Right lung (tissue), 5 donors: ENCODE results near the gene ZNF609. TPM values are rescaled to one million over a fixed set of nuclear protein-coding genes. Genes with fewer than 3 reads are reported as not detected.
"Not testable (repeated sequence)": the region's sequence is repeated elsewhere in the genome, so short reads cannot be mapped to it uniquely, and the experiment has no call there.

Source experiments
- DNase-seq, 2 donors: peaks; one replicate each; pipeline ENCODE4 v3.0.0-alpha.2; 2013
- polyA plus RNA-seq, 5 donors: library from polyadenylated mRNA; unstranded; fragments of 120-200 nt; gene quantifications; one replicate each; pipeline versions ENCODE4 v1.2.1 to v1.2.3, GENCODE V29; 2013; ENCODE audit warnings: inconsistent platforms in 1 of 5, low replicate concordance in 1 of 5; ENCODE audit not compliant: insufficient read length in 5 of 5, insufficient read depth in 1 of 5

The ZNF609 gene
- polyA plus RNA-seq, 5 donors = 29.8 to 37.7 (median 36.1) TPM

DNA sequence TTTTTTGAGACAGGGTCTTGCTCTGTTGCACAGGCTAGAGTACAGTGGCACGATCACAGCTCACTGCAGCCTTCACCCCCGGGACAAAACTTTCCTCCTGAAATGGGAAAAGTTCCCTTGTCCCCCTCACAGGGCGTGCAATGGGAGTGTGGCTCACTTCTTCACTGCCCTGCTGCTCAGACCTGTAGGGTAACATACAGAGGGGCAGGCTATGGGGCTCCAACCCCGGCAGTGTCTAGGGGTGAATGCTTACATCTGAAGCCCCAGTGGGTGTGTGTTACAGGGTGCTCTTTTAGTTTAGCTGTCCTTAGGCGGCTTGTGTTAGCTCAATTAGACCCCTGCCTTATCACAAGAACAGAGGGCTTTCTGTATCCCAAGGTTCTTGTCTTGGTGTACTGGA, 157.8 kb downstream of the ZNF609 start:
- no peak for DNase-seq

DNA sequence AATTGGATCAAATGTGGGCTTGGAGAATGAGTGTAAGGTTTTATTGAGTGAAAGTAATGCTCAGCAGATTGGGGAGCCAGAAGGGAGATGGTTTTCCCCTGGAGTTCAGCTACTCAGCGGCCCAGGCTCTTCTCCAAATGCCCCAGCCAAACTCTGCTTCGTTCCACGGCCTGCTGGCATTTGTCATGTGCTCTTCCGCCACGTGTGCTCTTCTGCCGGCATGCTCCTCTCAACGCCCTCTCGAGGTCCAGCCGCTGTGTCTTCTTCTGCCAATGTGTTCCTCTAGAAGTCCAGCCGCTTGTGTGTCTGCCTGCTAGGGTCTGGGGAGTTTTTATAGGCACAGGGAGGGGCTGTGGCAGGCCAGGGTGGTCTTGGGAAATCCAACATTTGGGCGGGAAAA, 158.2 kb downstream of the ZNF609 start:
- DNase-seq = no peak

DNA sequence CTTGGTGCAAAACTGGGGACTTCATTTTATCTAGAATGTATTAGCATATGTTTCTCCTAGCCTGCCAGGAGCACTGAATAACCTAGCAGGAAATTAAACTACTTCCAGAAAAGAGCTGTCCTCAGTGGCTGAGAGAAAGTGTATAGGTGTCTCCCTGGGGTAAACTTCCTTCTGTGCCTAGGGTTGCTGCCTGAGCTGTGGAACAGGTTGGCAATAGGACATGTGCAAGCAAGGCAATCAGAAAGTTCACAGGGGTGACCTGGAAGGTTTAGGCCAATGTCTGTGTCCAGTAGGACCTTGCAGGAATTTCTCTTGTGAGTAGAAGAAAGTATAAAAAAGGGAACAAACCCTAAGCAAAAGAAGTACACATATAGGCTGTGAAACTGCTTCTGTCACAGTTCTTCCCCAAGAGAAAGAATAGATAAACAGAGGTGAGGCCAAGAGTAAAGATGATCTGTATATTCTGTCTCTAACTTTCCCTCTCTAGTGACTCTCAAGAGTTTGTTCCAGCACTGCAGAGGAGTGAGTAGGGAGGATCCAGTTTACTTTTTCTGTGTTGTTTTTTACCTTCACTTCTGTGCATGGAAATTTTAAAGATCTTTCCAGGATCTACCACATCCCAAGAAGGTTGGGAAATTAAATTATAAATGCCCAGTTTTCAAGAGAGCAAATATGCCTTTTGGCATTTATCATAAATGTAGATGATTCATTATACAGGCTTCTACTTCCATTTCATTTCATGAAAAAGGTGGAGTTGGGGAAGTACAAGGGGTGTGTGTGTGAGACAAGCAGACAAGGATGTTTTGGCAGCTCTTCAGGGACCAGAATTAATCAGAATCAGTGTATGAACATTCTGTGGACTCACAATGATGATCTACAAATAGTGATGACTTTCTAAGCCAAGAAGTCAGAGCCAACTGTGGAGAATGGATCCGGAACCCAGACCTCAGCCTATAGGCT, 159.8 kb downstream of the ZNF609 start:
- no peak for DNase-seq

DNA sequence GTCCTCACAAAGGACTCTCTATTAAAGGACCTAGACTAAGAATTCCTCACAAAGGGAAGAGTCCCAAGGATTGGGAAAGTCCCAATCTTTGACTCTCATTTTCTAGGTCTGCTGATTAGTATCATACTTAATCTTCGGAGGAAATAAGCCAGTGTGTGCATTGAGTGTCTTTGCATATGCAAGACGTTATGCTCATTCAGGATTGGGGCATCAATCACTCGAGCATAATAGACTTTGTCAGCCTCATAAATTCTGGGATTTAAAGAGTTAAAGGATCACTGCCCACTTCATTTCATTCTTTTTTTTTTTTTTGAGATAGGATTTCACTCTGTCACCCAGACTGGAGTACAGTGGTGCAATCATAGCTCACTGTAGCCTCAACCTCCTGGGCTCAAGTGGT, 160.7 kb downstream of the ZNF609 start:
- DNase-seq = no peak

DNA sequence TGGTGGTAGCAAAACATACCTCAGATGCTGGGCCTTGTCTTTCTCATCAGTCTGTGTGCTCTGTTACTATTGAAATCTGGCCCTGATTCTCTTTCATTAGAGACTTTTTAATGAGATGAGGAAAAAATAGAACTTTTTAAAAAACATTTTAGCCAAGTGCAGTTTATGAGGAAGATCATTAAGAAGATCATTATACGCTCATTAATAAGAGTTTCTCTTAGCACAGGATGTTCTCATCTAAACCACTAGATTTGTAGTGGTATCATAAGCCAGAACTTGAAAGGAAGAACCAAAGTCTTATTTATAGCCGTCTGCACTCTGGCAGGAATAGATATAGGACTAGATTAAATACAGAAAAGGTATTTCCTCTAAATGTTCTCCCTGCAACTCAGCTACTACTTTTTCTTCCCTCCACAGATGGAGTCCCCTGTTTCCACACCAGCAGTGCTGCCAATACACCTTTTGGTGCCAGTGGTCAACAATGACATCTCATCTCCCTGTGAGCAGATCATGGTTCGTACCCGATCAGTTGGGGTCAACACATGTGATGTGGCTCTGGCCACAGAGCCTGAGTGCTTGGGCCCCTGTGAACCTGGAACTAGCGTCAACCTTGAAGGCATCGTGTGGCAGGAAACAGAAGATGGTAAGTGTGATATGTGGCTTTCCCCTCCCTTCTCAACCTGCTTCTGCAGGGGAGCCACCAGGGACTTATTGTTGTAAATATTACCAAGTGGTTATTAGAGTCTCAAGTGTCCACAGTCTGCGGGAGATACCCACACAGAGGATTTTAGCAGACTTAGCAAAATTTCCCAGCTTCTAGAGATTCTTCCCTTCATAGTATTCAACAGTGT, 162.3 kb downstream of the ZNF609 start:
- DNase-seq = no peak

DNA sequence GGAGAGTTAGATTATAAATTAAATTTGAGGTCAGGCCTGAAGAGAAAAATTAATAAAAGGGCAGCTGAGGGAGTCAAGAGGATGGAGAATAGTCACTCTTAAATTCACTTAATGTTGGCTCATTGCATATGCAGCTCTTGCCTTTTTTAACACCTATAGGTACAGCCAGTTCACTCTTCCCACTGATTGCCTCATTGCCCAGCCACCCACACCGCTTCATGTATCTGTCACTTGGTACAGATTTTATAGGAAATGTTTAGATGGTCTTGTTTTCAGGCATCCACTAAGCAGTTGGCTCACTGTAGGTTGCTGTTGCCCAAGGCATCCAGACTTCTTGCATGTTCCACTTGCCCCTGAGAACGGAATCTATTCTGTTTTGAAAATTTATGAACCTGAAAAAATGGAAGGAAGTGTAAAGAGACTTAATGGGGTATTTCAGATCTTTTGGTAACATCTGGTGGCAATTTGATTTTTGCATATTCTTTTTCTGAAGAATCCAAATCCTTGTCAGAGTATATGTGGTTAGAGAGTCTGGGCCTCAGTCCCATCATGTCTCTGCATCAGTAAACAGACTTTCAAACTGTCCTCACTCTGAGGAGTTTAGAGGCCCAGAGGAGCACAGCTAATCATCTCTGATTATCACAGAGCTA, 163.1 kb downstream of the ZNF609 start:
- DNase-seq = no peak

DNA sequence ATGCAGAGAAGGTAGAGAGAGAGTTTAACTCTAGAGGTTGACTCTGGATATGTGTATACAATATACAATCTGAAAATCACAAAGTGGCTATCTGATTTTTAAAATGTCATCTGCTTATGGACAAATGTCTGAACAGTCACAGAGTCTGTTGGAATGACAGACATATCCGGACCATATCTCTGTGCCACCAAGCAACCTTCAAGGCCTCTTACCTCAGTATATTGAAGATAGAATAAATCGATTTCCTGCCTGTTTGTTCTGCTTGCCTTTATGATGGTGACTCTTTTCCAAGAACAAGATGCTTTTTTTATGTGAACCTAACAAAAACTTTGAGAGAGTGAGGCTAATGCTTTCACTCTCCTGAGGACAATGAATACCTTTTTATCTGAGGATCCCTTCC, 163.9 kb downstream of the ZNF609 start:
- DNase-seq = no peak

DNA sequence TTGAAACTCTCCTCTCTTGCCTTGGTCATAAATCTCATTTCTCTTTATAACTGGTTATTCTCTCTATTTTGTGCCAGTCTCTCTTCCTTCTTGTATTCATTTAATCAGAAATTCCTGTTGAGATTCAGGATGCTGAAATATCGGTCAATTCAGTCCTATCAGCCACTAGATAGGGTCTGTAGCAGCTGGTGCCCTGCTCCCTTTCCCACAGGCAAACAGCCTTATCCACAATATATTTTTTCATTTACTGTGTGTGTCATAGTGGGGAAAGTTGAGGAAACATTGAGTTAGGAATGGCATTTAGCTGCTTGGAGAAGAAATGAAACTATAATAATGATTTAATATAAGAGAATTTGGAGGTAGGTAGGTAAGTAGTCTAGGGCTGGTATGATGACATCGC, 168.7 kb downstream of the ZNF609 start:
- no peak for DNase-seq

DNA sequence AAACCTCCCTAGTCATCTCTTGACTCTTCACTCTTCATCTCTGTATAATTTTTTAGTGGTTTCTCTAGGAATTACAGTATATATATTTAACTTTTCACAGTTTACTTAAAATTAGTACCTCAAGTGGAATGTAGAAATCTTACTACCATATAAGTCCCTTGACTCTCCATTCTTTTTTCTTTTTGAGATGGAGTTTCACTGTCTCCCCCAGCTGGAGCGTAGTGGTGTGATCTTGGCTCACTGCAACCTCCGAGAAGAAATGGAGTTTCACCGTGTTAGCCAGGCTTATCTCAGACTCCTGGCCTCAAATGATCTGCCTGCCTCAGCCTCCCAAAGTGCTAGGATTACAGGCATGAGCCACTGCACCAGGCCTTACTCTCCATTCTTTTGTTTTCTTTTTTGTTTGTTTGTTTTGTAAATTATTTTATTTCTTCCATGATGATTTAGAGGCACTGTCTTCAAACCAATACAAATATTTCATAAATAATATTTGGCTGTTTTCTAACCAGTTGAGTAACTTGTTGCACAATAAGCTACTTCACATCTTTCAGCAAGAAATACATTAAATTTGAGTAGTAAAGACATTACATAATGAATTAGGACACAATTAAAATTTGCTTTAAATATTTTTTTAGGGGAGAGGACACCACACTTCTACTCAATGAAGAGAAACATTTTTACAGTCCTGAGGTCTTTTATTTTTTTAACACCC, 170.2 kb downstream of the ZNF609 start:
- DNase-seq = peak in 1 of 2 donors; percentile 57

DNA sequence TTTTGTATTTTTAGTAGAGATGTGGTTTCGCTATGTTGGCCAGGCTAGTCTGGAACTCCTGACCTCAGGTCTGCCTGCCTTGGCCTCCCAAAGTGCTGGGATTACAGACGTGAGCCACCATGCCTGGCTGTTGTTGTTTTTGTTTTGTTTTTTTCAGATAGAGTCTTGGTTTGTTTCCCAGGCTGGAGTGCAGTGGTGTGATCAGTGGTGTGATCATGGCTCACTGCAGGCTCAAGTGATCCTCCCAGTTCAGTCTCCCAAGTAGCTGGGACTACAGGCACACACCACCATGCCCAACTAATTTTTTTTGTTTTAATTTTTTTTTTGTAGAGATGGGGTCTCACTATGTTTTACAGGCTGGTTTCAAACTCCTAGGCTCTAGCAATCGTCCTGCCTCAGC, 172.3 kb downstream of the ZNF609 start:
- DNase-seq = not testable (repeated sequence)

DNA sequence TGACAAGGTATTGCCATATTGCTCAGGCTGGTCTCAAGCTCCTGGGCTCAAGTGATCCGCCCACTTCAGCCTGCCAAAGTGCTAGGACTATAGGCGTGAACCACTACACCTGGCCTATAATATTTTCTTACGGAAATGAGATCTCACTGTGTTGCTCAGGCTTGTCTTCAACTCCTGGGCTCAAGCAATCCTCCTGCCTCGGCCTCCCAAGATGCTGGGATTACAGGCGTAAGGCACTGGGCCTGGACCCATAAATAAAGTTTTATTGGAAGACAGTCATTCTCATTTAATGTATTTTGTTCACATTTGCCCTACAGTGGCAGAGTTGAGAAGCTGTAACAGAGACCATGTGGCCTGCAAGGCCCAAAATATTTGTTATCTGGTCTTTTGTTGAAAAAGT, 173.0 kb downstream of the ZNF609 start:
- DNase-seq = no peak

DNA sequence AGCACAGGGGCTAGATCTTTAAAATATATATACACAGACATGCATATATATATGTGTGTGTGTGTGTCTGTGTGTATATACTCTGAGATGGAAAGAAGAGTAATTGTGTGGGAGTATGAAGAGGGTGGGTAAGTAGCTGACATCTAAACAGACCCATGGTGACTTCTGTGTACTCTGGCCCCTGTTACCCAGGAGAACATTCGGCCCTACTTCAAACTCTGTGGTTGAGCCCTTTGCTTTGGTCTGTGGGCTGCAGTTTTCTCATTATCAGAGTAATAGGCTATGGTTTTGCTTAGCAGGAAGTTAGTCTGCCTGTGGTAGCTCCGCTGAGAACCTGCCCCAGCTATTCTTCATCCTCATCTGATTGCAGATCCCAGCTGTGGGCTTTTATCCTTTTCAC, 173.6 kb downstream of the ZNF609 start:
- DNase-seq = no peak

DNA sequence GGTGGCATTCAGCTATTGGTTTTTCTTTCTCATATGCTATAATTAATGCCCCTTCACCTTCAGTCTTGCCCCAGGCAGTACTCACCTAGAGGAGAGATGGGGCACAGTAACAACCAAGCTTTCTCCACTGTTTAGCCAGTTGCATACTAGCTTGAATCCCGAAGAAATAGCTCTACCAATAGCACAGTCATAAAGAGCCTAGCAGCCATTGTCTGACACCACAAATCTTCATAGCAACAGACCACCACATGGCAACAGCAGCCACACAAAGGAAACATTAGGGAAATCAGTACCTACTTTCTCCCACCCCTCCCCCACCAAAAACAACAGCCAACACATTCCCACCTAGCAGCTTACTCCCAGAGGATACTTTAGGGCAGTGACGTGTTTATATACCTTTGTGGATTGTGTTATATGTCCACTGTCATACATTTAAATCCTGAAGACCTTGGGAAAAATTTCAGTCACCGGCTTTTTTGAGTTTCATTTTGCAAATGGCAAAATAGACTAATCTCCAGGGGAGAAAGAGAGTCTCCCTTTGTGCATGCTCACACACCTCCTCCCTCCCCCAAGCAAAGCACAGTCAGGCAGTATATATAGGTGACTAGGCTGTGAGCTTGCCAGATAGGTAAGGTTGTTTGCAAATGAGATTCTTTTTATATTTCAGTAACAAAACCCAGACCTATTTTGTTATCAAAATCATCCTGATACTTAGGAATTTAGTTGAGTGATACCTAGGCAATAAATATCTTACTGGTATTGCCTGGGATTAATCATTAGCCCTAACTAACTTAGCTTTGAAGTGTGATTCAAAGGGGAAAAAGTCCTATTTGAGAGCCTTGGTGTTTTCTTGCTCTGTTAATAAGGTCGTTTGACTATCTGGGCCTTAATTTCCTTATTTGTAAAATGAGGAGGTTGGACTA, 174.5 kb downstream of the ZNF609 start:
- DNase-seq = peak in 1 of 2 donors; percentile 53

DNA sequence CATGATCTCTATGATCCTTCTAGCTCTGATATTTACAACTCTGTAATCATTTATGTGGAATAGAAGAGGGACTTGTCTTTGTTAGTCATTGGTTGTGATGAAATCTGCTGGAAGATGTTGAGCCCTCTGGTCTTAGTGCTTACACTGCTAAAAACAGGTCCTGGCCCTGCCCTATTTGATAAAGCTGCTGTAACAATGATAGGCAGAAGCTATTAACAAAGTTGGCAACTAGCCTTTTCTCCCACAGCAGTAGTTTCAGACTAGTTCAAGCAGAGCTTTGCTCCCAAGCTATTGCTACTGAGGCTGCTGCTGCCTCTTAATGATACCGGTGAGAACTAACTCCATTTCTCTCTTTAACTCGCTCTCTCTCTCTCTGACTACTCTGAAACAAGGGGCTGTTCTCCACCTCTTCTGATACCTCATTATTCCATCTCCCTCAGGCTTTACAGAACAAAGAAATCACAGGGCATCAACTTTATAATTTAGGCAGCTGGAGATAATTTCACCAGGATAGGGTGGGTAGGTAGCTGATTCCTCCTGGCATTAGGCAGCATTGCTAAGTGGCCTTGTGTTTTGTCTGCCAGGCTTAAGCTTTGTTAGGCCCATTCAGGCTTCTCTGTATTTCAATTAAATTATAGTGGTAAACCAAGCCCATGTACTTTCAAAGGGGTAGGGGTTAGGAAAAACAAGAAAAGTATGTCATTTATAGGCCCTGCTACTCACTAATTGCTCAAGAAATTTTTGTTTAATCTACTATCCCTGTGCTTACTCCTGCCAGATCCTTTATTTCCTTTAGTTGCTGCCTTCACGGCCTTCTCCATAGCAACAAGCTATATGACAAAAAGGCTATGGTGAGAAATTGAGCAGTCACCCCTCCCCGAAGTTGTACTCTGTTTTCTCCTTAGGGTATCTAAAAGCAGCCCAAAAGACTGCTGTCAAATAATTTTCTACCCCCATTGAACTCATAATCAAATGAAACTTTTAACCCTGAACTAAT, 175.4 kb downstream of the ZNF609 start:
- peak in 1 of 2 donors; percentile 74 for DNase-seq

DNA sequence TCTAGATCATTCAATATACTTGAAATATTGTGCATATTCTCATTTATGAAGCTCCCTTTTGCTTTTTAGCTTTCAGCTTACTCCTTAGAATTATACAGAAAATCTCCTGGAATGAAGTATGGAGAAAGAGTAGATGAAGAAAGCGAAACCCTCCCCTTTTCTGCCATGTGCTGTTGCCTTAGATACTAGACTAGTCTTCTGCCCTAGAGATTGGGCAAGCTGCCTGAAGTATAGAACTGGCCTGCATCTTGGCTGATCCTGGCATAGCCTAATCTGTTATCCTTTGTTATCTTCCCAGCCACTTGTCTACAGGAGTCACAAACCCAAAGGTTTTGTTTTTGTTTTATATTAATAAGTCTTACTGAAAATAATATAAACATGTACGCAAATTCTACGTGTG, 176.2 kb downstream of the ZNF609 start:
- no peak for DNase-seq

DNA sequence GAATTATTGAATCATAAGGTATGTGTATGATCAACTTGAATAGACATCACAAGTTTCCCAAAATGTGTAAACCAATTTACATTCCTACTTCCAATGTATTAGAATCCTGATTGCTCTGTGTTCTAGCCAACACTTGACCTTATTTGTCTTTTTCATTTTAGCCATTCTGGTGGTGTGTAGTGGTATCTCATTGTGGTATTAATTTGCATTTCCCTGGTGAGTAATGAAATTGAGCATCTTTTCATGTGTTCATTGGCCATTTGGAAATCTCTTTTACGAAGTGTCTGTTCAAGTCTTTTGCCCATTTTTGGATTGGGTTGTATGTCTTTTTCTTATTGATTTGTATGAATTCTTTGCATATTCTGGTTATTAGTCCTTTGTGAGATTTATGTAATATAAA, 177.0 kb downstream of the ZNF609 start:
- no peak for DNase-seq

DNA sequence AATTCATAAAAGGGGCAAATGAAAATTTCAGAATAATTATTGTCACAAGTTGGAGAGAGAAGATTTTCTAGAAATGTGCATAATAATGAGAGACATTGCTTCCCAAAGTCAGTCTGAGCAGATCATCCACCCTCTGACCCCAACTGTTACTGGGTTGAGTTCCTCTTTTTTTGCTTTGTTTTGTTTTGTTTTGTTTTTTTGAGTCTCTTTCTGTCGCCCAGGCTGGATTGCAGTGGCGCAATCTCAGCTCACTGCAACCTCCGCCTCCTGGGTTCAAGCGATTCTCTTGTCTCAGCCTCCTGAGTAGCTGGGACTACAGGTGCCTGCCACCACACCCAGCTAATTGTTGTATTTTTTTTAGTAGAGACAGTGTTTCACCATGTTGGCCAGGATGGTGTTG, 179.4 kb downstream of the ZNF609 start:
- not testable (repeated sequence) for DNase-seq

DNA sequence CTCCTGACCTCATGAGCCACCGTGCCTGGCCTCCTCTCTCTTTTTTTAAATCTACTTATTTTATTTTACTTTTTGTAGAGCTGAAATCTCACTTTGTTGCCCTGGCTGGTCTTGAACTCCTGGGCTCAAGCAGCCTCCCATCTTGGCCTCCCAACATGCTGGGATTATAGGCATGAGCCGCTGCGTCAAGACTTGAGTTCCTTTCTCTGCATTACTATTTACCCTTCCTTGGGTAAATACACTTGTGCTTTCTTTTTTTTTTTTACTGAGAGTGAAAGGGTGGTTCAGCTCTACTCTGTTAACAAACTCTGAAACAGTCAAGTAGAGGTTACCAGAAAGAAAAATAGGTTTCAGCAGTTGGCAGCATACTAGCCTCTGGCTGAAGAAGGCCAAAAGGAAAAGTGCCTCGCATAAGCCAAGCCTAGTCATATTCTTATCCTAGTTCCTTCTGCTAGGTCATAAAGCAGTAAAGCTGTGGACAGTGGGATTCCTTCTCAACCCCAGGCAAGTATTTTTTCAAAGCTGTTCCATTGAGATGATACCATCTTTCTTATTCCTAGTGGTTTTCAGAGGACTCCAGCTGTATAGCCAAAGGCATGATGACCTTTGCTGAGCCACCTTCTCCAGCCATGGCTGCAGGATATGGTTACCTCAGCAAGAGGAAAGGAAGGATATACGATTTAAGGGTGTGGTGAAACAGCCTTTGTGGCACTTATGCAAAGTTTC, 179.9 kb downstream of the ZNF609 start:
- no peak for DNase-seq
